GM12878 (cell line): ENCODE results near the gene SYMPK. TPM values are rescaled to one million over a fixed set of nuclear protein-coding genes. Genes with fewer than 3 reads are reported as not detected.
A peak's percentile ranks its signal among the peaks of the same experiment; 100 is the strongest.

Source experiments
- ATAC-seq: fragments of 200-7000 bp; cut with Tn5 transposase; 3 replicates; pipeline ENCODE4 v1.9.1; 2020; ENCODE audit warnings: mild to moderate bottlenecking, moderate library complexity
- BruUV-seq: library from RNA; stranded (reverse); fragments of 400-500 nt; replicated peaks from 2 replicates; lab custom pipeline; 2021; lab: Mats Ljungman, UMichigan
- CTCF ChIA-PET: fragments of 300-600 bp; sonication (Branson Sonifier 250); formaldehyde crosslinking; extraction: SDS; loops from one replicate; lab custom pipeline; 2021; ENCODE audit warnings: inconsistent platforms; lab: Yijun Ruan, JAX
- POLR2A ChIA-PET: fragments of 350-600 bp; formaldehyde crosslinking; extraction: SDS; loops from one replicate; lab custom pipeline; 2021; ENCODE audit warnings: inconsistent platforms; lab: Charles Lee
- RAD21 ChIA-PET: fragments of 300-600 bp; sonication (Branson Sonifier 250); formaldehyde crosslinking; loops from one replicate; lab custom pipeline; 2023; ENCODE audit warnings: antibody characterized with exemption; ENCODE audit not compliant: unreplicated experiment; lab: Charles Lee
- SMC1A ChIA-PET: fragments of 300-600 bp; sonication (Branson Sonifier 250); formaldehyde crosslinking; loops from one replicate; lab custom pipeline; 2023; ENCODE audit not compliant: unreplicated experiment, uncharacterized antibody; lab: Charles Lee
- DNase-seq: peaks from one replicate; pipeline ENCODE4 v3.0.0-alpha.2; 2011; ENCODE audit warnings: low read depth, low spot score
- FAIRE-seq: peaks from 3 replicates; lab custom pipeline; 2011; peaks lifted over from hg19 to GRCh38; lab: Jason Lieb, UNC
- H2AFZ ChIP-seq: 2 replicates; pipeline ENCODE4 v1.6.0; 2011; ENCODE audit warnings: low read depth, low read length, control low read depth; ENCODE audit not compliant: control insufficient read depth
- H3K27ac ChIP-seq: 2 replicates; pipeline ENCODE4 v1.5.1; 2011; ENCODE audit warnings: control low read depth; ENCODE audit not compliant: control insufficient read depth, insufficient read depth
- H3K27me3 ChIP-seq, 2 experiments: replicated peaks in 1 of 2; 2 replicates each; pipeline versions ENCODE4 v1.6.0 to v1.6.1; 2011; ENCODE audit warnings: low read length in 1 of 2; ENCODE audit not compliant: control insufficient read depth in 2 of 2, insufficient read depth in 2 of 2
- H3K36me3 ChIP-seq, 2 experiments: 2 replicates each; pipeline ENCODE4 v1.5.1; 2011; ENCODE audit warnings: low read length in 1 of 2; ENCODE audit not compliant: control insufficient read depth in 2 of 2, insufficient read depth in 2 of 2
- H3K4me1 ChIP-seq: 2 replicates; pipeline ENCODE4 v1.6.1; 2011; ENCODE audit warnings: mild to moderate bottlenecking, low read length, moderate library complexity, mixed read lengths; ENCODE audit not compliant: control insufficient read depth, insufficient read depth
- H3K4me2 ChIP-seq: 2 replicates; pipeline ENCODE4 v1.6.0; 2011; ENCODE audit warnings: control low read depth; ENCODE audit not compliant: control insufficient read depth, insufficient read depth
- H3K4me3 ChIP-seq: fragments of 200-600 bp; sonication (generic); 2 replicates; pipeline ENCODE4 v1.5.1; 2016
- H3K79me2 ChIP-seq: 2 replicates; pipeline ENCODE4 v1.6.0; 2011; ENCODE audit warnings: low read length; ENCODE audit not compliant: control insufficient read depth, insufficient read depth
- H3K9ac ChIP-seq: 2 replicates; pipeline ENCODE4 v1.8.0; 2011; ENCODE audit warnings: low read length, control low read depth, mixed read lengths; ENCODE audit not compliant: control insufficient read depth, insufficient read depth
- H3K9me3 ChIP-seq: replicated peaks from 3 replicates; pipeline ENCODE4 v1.5.1; 2011; ENCODE audit warnings: mild to moderate bottlenecking, low read length; ENCODE audit not compliant: control insufficient read depth, insufficient read depth
- H4K20me1 ChIP-seq: 2 replicates; pipeline ENCODE4 v1.6.0; 2011; ENCODE audit not compliant: control insufficient read depth, insufficient read depth
- ATF3 ChIP-seq: IDR thresholded peaks from 2 replicates; pipeline ENCODE4 v1.6.1; 2011; ENCODE audit warnings: low read depth, mild to moderate bottlenecking, low read length, moderate library complexity, borderline replicate concordance; ENCODE audit errors: extremely low read depth
- BCL11A ChIP-seq: IDR thresholded peaks from 2 replicates; pipeline ENCODE4 v1.6.1; 2011; ENCODE audit warnings: low read depth, low read length
- CHD1 ChIP-seq: IDR thresholded peaks from 2 replicates; pipeline ENCODE4 v1.6.1; 2012; ENCODE audit warnings: low read depth, low read length, improper control_type of control experiment
- CHD2 ChIP-seq: IDR thresholded peaks from 2 replicates; pipeline ENCODE4 v1.6.1; 2011; ENCODE audit warnings: low read depth, low read length, improper control_type of control experiment, borderline replicate concordance
- DPF2 ChIP-seq: fragments of 450-650 bp; IDR thresholded peaks from 2 replicates; pipeline ENCODE4 v1.6.1; 2017; ENCODE audit warnings: mild to moderate bottlenecking
- EED ChIP-seq: sonication (generic); IDR thresholded peaks from 2 replicates; pipeline ENCODE4 v1.6.1; 2016; ENCODE audit warnings: antibody characterized with exemption, low read depth
- JUNB ChIP-seq: IDR thresholded peaks from 2 replicates; pipeline ENCODE4 v1.6.1; 2016; ENCODE audit warnings: antibody characterized with exemption, mild to moderate bottlenecking
- JUND ChIP-seq: IDR thresholded peaks from 2 replicates; pipeline ENCODE4 v1.6.1; 2012; ENCODE audit warnings: low read depth, mild to moderate bottlenecking, low read length, improper control_type of control experiment, moderate library complexity
- MTA3 ChIP-seq: IDR thresholded peaks from 2 replicates; pipeline ENCODE4 v1.6.1; 2012; ENCODE audit warnings: low read length, inconsistent platforms, borderline replicate concordance
- POLR2AphosphoS5 ChIP-seq: IDR thresholded peaks from 2 replicates; pipeline ENCODE4 v1.6.1; 2011; ENCODE audit warnings: mild to moderate bottlenecking, low read length, inconsistent platforms
- SUZ12 ChIP-seq: fragments of 200-600 bp; sonication (generic); IDR thresholded peaks from one replicate; pipeline ENCODE4 v1.6.1; 2018; ENCODE audit warnings: antibody characterized with exemption, mild to moderate bottlenecking; ENCODE audit not compliant: unreplicated experiment
- USF2 ChIP-seq: IDR thresholded peaks from 2 replicates; pipeline ENCODE4 v1.6.1; 2011; ENCODE audit warnings: low read depth, low read length, improper control_type of control experiment, borderline replicate concordance
- WGBS: methylation state at CpG from one replicate; pipeline ENCODE4 v1.1.6; 2016; ENCODE audit warnings: low lambda C conversion rate; ENCODE audit not compliant: insufficient replicate concordance, insufficient coverage; ENCODE audit errors: missing lambda C conversion rate; 5-methylcytosine and 5-hydroxymethylcytosine counted together
- in situ Hi-C: fragments of 300-500 bp; cut with MboI; formaldehyde crosslinking; loops from 9 replicates; pipeline ENCODE4 v1.14.3; 2018; ENCODE audit warnings: mixed read lengths
- intact Hi-C: fragments of 100-400 bp; cut with micrococcal nuclease; formaldehyde crosslinking; loops from one replicate; pipeline ENCODE4 v1.14.2; 2022; ENCODE audit not compliant: unreplicated experiment
- polyA plus RNA-seq, 11 experiments: library from polyadenylated mRNA; depleted of rRNA in 4 of 11; unstranded in 6 of 11; stranded (reverse) in 5 of 11; fragments of >200 nt; fragmentation: Nextera tagmentation in 4 of 11; fragmentation: Illumina TruSeq in 1 of 11; extraction: Ambion mirVana in 4 of 11; extraction: Trizol in 1 of 11; gene quantifications; 1 replicate in 1 of 11; 2 replicates in 10 of 11; pipeline versions ENCODE4 v1.2.1 to v1.2.3, GENCODE V29; 2011 to 2016; ENCODE audit warnings: inconsistent platforms in 2 of 11, missing spikeins in 2 of 11, low read depth in 1 of 11
- total RNA-seq, 4 experiments: library from RNA; depleted of rRNA in 3 of 4; stranded (reverse); fragments of >200 nt in 3 of 4; fragmentation: Illumina TruSeq in 1 of 4; extraction: Trizol in 1 of 4; gene quantifications; 2 replicates each; pipeline versions ENCODE4 v1.2.1 to v1.2.3, GENCODE V29; 2013 to 2021
- TF ChIP-seq, protein P1 (sequence below): fragments of 450-650 bp; formaldehyde crosslinking; IDR thresholded peaks from 2 replicates; pipeline ENCODE4 v1.4.0; 2022; ENCODE audit warnings: mild to moderate bottlenecking, moderate library complexity

SYMPK gene
- total and polyA plus RNA-seq, 10 of the 15 experiments (the other 5 are each of a cell fraction or from before 2014, with no cell fraction given) = 0.49 to 109 (median 42.5) TPM

DNA sequence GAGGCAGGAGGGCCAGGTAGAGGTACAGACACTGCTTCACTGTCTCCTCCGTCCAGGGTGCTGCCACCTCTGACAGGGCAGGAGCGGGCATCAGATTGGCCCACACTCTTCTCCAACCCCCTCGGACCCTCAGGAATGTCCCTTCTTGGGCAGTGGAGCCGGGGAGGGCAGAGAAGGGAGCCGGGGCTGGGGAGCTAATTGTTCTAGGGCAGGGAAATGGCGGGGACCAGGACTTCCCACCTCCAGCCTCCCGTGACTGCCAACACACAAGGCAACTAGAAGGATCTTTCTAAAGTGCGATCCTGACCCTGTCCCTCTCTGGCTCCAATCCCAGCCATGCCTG is 37.7 kb downstream of the SYMPK start:
- no peak for TF ChIP-seq ATF3
- 0 out of 2 replicates have a peak, but pooled peaks have one; percentile 16 for TF ChIP-seq POLR2AphosphoS5
- H2AFZ ChIP-seq = no peak overlapping the region
- in situ Hi-C loops (no loop called here), intact Hi-C loops (no loop called here)
- no peaks in the 10 kb centered on the region for H3K79me2 ChIP-seq
- ChIA-PET POLR2A (interaction anchor here (0.9 kb wide), 1 partner anchor 11 kb away, joined by 3 read pairs; no protein-coding TSS in a partner anchor), RAD21 (no interaction called here), CTCF (no interaction called here), SMC1A (no interaction called here)
- no peaks in the 10 kb centered on the region; the same call in 1 of the 2 replicates for H3K4me1 ChIP-seq
- H3K4me2 ChIP-seq = no peak overlapping the region
- FAIRE-seq (no peak), DNase-seq (no peak), ATAC-seq (no peak)
- no peak overlapping the region for H3K27ac ChIP-seq
- no peaks in the 10 kb centered on the region for H3K9me3 ChIP-seq
- H3K27me3 ChIP-seq = no peaks in the 10 kb centered on the region
- H3K36me3 ChIP-seq = peaks cover 23 to 55% of the 10 kb centered on the region in 2 experiments
- no peaks in the 10 kb centered on the region for H4K20me1 ChIP-seq
- WGBS = 91% methylated on average over 8 of the region's 8 CpGs
- no TSS peak for BruUV-seq
- no peak overlapping the region for H3K4me3 ChIP-seq
- no peak overlapping the region for H3K9ac ChIP-seq

DNA sequence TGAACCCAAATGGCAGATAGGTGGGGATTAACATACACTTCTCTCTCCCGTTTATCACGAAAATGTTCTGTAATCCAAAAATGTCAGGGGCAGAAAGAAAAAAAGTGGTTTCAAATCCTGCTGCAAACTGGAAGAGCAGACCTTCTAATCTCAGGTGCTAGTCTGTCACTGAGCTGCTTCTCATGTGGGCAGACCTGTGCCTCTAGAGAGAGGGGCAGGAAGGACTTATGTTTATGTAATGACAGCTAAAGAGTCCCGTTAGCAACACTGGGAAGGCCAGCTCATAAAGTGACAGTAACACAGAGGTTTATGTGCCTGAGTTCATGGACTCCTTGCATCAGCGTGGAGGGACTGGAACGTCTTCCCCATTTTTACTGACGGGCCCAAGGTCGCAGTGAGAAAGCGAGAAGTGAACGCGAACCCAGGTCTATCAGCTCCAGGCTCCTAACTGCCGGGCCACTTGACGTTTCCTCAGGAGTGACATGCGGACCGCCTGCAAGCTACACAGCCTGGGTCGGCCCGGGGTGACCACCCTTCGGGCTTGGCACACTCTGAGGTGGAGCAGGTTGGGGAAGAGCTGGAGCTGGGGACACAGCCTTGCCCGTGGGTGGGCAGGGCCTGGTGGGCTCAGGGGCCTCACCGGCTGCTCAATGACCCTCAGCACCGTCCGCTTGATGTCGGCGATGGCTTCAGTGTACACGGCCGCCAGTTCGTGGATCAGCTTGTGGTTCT is 38.2 kb downstream of the SYMPK start:
- Histone ChIP-seq H3K79me2 (no peaks in the 10 kb centered on the region), H3K27ac (no peak overlapping the region), H3K9me3 (no peaks in the 10 kb centered on the region), H3K36me3 (peaks cover 26 to 51% of the 10 kb centered on the region in 2 experiments), H2AFZ (no peak overlapping the region), H3K4me1 (no peaks in the 10 kb centered on the region; the same call in 1 of the 2 replicates), H3K4me2 (no peak overlapping the region), H3K9ac (no peak overlapping the region), H4K20me1 (no peaks in the 10 kb centered on the region), H3K27me3 (no peaks in the 10 kb centered on the region), H3K4me3 (no peak overlapping the region)
- WGBS = 95% methylated on average over 26 of the region's 26 CpGs
- in situ Hi-C loops (no loop called here), intact Hi-C loops (no loop called here)
- DNase-seq = no peak
- no TSS peak for BruUV-seq
- ChIA-PET POLR2A (interaction anchor here (0.6 to 0.9 kb wide), 2 partner anchors 11 to 68 kb away, joined by 3 to 7 read pairs; no protein-coding TSS in a partner anchor), CTCF (no interaction called here), RAD21 (no interaction called here), SMC1A (no interaction called here)
- no peak for FAIRE-seq
- ATAC-seq = no peak
- no peak for TF ChIP-seq JUNB
- TF ChIP-seq DPF2 = no peak
- no peak for TF ChIP-seq CHD2
- TF ChIP-seq SUZ12 = no peak
- TF ChIP-seq BCL11A = no peak
- no peak for TF ChIP-seq USF2
- no peak for TF ChIP-seq CHD1
- TF ChIP-seq JUND = no peak
- no peak for TF ChIP-seq MTA3
- TF ChIP-seq EED = no peak
- TF ChIP-seq, protein P1, sequence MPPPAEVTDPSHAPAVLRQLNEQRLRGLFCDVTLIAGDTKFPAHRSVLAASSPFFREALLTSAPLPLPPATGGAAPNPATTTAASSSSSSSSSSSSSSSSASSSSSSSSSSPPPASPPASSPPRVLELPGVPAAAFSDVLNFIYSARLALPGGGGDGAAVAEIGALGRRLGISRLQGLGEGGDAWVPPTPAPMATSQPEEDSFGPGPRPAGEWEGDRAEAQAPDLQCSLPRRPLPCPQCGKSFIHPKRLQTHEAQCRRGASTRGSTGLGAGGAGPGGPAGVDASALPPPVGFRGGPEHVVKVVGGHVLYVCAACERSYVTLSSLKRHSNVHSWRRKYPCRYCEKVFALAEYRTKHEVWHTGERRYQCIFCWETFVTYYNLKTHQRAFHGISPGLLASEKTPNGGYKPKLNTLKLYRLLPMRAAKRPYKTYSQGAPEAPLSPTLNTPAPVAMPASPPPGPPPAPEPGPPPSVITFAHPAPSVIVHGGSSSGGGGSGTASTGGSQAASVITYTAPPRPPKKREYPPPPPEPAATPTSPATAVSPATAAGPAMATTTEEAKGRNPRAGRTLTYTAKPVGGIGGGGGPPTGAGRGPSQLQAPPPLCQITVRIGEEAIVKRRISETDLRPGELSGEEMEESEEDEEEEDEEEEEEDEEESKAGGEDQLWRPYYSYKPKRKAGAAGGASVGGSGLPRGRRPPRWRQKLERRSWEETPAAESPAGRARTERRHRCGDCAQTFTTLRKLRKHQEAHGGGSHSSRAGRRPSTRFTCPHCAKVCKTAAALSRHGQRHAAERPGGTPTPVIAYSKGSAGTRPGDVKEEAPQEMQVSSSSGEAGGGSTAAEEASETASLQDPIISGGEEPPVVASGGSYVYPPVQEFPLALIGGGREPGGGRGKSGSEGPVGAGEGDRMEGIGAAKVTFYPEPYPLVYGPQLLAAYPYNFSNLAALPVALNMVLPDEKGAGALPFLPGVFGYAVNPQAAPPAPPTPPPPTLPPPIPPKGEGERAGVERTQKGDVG (CRISPR knock-in tag) = no peak
